NCI-H226 (cell line): Measurements from ENCODE around the gene EED.
"Not testable (repeated sequence)": the region's sequence is repeated elsewhere in the genome, so short reads cannot be mapped to it uniquely, and the experiment has no call there.

ENCODE experiments used
- DNase-seq: peaks from one replicate; pipeline ENCODE4 v3.0.0-alpha.2; 2015

Gene EED

GRCh38 chr11:86249307-86250098 lies 5.0 kb downstream of the EED start:
- peak; percentile 12 for DNase-seq

GRCh38 chr11:86251345-86251744 lies 6.8 kb downstream of the EED start:
- DNase-seq = no peak

GRCh38 chr11:86255896-86256295 lies 11.3 kb downstream of the EED start:
- no peak for DNase-seq

DNA sequence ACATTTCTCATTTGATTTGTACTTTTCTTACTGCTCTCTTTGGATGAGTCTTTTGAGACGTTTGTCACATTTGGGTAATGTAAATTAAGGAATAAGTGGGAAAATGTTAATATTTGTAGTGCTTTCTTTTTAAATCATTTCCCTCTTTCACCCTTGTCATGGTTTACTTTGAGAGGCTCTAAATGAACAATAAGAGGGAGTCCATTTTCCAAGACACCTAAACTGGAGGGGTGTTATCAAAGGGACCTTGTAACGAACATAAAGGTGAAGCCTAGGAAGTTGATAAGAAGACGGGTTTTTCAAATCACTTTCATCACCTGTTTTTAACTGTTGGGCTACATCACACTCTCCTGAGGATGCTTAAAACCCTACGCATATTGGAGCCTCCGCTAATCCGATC lies 12.1 kb downstream of the EED start:
- no peak for DNase-seq

DNA sequence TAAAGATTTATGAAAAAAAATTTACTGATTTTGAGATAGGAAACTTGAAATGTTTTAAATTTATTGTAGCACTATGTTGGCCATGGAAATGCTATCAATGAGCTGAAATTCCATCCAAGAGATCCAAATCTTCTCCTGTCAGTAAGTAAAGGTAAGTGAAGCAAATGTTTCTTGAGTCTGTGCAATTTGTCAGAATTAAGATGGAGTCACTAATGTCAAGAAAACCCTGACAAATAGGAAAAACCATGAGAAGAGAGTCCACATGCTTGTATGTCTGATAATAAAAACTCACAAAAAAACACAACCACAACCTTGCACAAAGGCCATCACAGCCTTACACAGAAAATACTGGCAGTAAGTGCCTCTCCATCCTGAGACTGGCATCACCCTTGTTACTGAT lies 12.9 kb downstream of the EED start:
- DNase-seq = no peak

DNA sequence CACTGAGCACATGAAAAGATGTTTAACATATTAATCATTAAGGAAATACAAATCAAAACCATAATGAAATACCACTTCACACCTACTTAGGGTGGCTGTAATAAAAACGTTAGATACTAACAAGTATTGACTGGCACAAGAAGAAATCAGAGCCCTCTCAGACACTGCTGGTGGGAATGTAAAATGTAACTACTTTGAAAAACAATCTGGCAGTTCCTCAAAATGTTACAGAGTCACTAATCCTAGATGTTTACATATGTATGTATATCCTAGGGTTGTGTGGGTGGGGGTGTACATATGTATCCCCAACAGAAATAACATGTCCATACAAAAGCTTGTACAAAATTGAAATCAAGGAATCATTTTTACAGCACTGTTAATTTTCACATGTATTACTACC lies 15.2 kb downstream of the EED start:
- DNase-seq = no peak

DNA sequence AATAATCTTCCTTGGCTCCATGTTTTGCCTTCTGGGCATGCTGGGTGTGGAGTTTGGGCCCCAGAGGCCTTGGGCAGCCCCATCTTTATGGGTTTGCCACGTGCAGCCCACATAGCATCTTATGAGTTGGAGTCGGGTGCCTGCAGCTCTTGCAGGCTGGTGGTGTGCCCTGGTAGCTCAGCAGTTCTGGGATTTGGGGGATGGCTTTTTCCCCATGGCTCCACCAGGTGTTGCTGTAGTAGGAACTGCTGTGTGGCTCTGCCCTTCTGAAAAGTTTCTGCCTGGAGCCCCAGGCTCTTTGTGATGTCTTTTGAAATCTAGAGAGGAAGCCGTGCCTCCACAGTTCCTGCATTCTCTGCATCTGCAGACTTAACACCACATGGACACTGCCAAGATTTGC lies 16.8 kb downstream of the EED start:
- no peak for DNase-seq

DNA sequence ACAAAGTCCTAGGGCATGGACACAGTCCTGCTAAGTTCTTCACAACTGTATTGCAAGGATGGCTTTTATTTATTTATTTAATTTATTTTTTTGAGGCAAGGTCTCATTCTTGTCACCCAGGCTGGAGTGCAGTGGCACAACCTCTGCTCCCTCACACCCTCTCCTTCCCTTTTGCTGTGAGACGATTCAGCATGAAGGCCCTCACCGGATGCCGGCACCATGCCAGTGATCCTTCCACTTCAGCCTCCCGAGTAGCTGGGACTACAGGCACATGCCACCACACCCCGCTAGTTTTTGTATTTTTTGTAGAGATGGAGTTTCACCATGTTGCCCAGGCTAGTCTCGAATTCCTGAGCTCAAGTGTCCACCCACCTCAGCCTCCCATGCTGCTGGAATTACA lies 17.8 kb downstream of the EED start:
- DNase-seq = no peak

GRCh38 chr11:86264649-86265048 lies 20.1 kb downstream of the EED start:
- DNase-seq = no peak

DNA sequence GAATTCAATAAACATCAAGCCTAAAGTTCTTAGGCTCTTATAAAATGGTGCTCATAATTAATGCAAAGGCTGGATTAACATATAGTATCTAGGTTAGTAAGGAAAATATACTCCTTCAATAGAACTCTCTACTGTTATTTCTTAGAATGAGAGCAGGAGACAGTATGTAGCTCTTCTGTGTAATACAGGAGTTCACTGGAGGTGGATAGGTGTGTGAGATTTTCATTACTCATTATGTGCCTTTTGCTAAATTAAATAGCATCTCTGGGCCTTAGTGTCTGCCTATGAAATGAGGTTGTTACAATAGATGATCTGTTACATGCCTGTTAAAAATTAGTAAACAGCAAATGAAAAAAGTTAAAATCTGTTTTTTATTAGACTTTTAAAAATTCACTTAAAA lies 20.6 kb downstream of the EED start:
- no peak for DNase-seq

DNA sequence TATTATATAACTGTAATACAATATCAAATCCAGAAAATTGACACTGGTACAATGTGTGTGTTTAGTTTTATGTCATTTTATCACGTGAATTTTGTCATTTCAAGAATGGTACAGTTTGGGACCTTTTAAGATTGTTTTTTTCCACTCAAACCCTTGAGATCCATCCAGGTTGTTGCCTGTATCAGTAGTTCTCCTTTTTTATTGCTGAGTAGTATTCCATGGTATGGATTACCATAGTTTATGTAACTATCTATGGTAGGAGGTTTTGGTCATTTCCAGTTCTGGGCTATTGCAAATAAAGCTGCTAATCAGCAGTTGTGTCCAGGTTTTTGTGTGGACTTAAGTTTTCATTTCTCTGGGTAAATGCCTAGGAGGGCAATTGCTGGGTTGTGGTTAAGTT lies 25.1 kb downstream of the EED start:
- DNase-seq = no peak

GRCh38 chr11:86274503-86274902 lies 29.9 kb downstream of the EED start:
- no peak for DNase-seq

- DNase-seq = no peak
Observed at GRCh38 chr11:86274999-86275398, 30.4 kb downstream of the EED start.

DNA sequence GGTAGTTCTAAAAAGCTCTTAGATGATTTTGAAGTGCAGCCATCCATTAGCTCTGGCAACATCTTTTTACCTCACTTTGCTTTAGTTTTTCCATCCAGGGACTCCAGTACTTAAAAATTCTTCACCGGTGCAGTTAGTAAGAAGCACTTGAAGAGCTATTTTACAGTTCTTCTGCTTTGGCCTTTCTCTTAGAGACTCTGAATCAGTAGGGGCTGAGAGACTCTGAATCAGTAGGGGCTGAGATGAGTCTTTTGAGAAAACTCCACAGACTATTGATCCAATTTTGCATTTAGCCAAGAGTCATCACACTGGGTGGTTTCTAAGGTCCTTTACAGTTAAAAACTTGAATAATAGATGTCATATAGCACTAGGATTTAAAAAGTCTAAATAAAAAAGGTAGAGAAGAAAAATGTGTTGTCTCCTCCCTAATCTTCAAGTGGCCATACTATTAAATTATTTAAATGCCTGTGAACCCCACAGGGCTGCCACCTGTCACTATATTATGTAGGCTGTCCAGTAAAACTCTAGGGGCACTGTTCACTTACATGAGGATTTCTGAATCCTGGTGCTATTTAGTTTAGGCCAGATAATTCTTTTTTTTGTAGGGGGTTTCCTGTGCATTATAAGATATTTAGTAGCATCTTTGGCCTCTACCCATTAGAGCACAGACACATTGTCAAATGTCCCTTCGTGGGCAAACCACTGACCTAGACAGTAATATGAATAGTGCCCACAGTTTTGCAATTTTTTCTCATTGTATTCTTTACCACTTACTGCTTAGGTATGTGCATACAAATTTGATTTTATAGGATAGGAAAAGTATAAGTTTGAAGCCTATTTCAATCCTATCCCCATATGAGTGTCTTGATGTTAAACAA lies 31.2 kb downstream of the EED start:
- DNase-seq = no peak

GRCh38 chr11:86277741-86278140 lies 33.2 kb downstream of the EED start:
- DNase-seq = no peak

- no peak for DNase-seq
Observed at GRCh38 chr11:86278226-86278625, 33.7 kb downstream of the EED start.

GRCh38 chr11:86279747-86280146 lies 35.2 kb downstream of the EED start:
- no peak for DNase-seq

DNA sequence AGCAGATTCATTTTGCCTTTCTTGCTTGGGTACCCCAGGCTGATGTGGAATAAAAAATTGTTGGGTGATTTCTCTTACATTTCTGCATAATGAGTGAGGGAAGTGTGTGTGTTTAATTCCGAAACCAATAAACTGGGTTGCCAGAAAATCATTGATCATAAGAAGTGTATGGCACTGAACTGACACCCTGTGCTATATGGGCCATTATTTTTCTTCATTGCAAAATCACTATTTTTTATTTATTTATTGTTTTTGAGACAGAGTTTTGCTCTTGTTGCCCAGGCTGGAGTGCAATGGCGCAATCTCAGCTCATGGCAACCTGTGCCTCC lies 42.9 kb downstream of the EED start:
- DNase-seq = no peak

DNA sequence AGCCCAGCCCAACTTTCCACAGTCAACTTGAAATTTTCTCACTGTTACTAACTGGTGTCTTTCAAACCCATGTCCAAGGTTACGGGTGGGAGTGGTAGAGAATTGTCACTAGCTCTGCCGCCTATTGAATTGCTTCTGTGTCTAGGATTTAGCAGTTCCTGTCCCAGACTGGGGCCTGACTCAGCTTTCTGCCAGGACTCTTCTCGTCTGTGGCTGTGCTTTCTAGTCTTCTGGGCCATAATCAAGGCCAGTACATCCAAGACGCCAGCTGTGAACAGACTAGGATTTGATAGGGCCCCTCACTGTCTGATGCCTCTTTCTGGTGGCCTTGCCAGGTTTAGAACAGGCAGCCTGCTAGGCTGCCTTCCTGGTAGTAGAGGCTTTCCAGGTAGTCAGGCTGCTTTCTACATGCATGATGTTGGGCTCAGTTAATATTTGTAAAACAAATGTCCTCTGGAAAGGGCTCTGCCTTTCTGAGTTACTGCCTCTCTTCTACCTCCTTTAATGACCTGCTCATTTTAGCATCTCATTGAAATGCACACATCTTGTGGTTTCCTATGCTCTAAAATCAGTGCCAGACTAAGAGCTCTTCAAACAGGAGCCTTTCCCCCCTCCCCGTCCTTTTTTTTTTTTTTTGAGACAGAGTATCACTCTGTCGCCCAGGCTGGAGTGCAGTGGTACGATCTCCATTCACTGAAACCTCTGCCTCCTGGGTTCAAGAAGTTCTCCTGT lies 44.4 kb downstream of the EED start:
- DNase-seq = no peak

DNA sequence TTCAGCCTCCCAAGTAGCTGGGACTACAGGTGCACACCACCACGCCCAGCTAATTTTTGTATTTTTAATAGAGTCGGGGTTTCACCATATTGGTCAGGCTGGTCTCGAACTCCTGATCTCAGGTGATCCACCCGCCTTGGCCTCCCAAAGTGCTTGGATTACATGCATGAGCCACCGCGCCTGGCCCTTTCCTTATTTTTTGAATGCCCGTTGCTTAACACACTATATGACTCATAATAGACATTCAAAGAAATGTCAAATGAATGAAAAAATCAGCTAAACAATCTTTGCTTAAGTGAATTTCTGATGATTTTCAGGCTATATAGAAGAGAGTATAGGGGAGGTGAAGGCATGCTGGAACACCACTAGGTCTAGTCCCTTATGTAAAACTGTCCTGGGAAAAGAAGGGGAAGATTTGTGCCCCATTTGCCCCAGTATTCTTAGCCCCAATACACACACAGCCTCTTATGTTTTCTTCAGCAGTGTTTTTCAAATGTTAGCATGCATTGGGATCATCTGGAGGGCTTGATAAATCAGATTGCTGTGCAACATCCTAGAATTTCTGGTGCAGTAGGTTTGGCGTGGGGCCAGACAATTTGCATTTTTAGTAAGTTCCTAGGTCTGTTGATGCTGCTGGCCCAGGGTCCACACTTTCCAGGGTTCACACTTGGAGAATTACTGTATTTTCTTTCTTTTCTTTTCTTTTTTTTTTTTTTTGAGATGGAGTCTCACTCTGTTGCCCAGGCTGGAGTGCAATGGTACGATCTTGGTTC lies 45.1 kb downstream of the EED start:
- not testable (repeated sequence) for DNase-seq

GRCh38 chr11:86291466-86292262 lies 47.1 kb downstream of the EED start:
- no peak for DNase-seq
